H1 (cell line): Measurements from ENCODE around the gene FSTL4. TPM values are rescaled to one million over a fixed set of nuclear protein-coding genes. Genes with fewer than 3 reads are reported as not detected.

ENCODE experiments used
- CTBP2 ChIP-seq: IDR thresholded peaks from 2 replicates; pipeline ENCODE4 v1.7.0; 2011; ENCODE audit warnings: borderline replicate concordance, mild to moderate bottlenecking, moderate library complexity, mixed read lengths, low read length; ENCODE audit not compliant: insufficient read depth, insufficient read length
- POU5F1 ChIP-seq: IDR thresholded peaks from 2 replicates; pipeline ENCODE4 v1.6.1; 2011; ENCODE audit warnings: low read depth, mild to moderate bottlenecking, low read length, moderate library complexity
- SIX5 ChIP-seq: IDR thresholded peaks from 2 replicates; pipeline ENCODE4 v1.6.1; 2011; ENCODE audit warnings: mild to moderate bottlenecking, low read depth, low read length
- polyA plus RNA-seq, 7 experiments: library from polyadenylated mRNA; depleted of rRNA in 3 of 7; stranded (reverse) in 5 of 7; unstranded in 2 of 7; fragments of >200 nt in 5 of 7; fragments of 200-250 nt in 2 of 7; gene quantifications; 1 replicate in 5 of 7; 2 replicates in 1 of 7; 4 replicates in 1 of 7; pipeline versions ENCODE4 v1.2.1 to v1.2.3, GENCODE V29; 2011 to 2013; ENCODE audit warnings: missing spikeins in 2 of 7, mixed read lengths in 2 of 7
- total RNA-seq: library from RNA; stranded (reverse); fragmentation: NEBNext Ultra II Directional; extraction: Animal tissue kit (Norgen Biotek cat#: 25700); gene quantifications from 2 replicates; pipeline ENCODE4 v1.2.1, GENCODE V29; 2021
- TF ChIP-seq, protein P1 (sequence below): fragments of 300-600 bp; sonication (generic); IDR thresholded peaks from 2 replicates; pipeline ENCODE4 v1.7.1; 2012; ENCODE audit warnings: low read length, moderate library complexity, mild to moderate bottlenecking, inconsistent platforms; ENCODE audit not compliant: insufficient replicate concordance
- TF ChIP-seq, protein P2 (sequence below), 3 experiments: IDR thresholded peaks; 1 replicate in 2 of 3; 2 replicates in 1 of 3; pipeline versions ENCODE4 v1.5.1 to v1.6.1; 2011; ENCODE audit warnings: low read length in 3 of 3, mild to moderate bottlenecking in 3 of 3, inconsistent platforms in 2 of 3, low read depth in 1 of 3, moderate library complexity in 1 of 3; ENCODE audit not compliant: insufficient read depth in 1 of 3; ENCODE audit errors: control extremely low read depth in 1 of 3
- TF ChIP-seq, protein P3 (sequence below): IDR thresholded peaks from 2 replicates; pipeline ENCODE4 v1.6.1; 2011; ENCODE audit warnings: low read depth, mild to moderate bottlenecking, low read length; ENCODE audit not compliant: insufficient read depth

FSTL4 gene
- total and polyA plus RNA-seq, 2 of the 8 experiments (the other 6 are each of a cell fraction or from before 2014, with no cell fraction given): 3.1 to 4.1 TPM

DNA sequence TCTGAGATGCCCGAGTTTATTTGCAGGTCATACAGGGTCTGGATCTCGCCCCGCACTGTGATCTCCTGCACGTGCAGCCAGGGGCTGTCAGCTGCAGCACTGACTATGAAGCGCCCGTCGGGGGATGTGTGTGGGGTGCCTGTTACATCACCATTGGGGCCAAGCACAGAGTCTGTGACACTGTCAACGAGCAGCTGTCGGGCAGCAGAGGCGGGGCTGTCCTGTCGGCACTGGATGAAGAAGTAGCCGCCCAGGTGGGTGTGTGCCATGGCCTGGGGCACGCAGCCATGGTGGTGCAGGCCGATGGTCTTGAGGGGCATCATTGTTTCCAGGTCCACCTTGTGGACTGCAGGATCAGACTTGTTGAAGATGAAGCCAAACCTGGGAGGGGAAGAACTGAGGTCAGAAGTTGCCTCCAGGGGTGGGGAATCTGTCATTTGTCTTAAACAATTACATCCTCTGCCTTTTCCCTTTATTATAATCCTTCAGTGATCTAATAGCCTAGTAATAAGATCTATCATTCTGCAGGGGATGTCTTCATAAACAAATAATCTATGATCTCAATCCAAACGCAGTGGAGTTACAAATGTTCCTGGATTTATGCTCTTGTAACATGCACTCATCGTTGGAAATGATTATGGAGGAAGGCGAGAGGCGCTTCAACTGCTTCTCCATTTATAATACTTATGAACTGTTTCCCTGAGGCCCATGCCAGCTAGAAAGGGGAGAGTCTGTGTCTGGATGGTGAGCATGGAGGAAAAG is 412.7 kb downstream of the FSTL4 start (continued):
- TF ChIP-seq, protein P1, sequence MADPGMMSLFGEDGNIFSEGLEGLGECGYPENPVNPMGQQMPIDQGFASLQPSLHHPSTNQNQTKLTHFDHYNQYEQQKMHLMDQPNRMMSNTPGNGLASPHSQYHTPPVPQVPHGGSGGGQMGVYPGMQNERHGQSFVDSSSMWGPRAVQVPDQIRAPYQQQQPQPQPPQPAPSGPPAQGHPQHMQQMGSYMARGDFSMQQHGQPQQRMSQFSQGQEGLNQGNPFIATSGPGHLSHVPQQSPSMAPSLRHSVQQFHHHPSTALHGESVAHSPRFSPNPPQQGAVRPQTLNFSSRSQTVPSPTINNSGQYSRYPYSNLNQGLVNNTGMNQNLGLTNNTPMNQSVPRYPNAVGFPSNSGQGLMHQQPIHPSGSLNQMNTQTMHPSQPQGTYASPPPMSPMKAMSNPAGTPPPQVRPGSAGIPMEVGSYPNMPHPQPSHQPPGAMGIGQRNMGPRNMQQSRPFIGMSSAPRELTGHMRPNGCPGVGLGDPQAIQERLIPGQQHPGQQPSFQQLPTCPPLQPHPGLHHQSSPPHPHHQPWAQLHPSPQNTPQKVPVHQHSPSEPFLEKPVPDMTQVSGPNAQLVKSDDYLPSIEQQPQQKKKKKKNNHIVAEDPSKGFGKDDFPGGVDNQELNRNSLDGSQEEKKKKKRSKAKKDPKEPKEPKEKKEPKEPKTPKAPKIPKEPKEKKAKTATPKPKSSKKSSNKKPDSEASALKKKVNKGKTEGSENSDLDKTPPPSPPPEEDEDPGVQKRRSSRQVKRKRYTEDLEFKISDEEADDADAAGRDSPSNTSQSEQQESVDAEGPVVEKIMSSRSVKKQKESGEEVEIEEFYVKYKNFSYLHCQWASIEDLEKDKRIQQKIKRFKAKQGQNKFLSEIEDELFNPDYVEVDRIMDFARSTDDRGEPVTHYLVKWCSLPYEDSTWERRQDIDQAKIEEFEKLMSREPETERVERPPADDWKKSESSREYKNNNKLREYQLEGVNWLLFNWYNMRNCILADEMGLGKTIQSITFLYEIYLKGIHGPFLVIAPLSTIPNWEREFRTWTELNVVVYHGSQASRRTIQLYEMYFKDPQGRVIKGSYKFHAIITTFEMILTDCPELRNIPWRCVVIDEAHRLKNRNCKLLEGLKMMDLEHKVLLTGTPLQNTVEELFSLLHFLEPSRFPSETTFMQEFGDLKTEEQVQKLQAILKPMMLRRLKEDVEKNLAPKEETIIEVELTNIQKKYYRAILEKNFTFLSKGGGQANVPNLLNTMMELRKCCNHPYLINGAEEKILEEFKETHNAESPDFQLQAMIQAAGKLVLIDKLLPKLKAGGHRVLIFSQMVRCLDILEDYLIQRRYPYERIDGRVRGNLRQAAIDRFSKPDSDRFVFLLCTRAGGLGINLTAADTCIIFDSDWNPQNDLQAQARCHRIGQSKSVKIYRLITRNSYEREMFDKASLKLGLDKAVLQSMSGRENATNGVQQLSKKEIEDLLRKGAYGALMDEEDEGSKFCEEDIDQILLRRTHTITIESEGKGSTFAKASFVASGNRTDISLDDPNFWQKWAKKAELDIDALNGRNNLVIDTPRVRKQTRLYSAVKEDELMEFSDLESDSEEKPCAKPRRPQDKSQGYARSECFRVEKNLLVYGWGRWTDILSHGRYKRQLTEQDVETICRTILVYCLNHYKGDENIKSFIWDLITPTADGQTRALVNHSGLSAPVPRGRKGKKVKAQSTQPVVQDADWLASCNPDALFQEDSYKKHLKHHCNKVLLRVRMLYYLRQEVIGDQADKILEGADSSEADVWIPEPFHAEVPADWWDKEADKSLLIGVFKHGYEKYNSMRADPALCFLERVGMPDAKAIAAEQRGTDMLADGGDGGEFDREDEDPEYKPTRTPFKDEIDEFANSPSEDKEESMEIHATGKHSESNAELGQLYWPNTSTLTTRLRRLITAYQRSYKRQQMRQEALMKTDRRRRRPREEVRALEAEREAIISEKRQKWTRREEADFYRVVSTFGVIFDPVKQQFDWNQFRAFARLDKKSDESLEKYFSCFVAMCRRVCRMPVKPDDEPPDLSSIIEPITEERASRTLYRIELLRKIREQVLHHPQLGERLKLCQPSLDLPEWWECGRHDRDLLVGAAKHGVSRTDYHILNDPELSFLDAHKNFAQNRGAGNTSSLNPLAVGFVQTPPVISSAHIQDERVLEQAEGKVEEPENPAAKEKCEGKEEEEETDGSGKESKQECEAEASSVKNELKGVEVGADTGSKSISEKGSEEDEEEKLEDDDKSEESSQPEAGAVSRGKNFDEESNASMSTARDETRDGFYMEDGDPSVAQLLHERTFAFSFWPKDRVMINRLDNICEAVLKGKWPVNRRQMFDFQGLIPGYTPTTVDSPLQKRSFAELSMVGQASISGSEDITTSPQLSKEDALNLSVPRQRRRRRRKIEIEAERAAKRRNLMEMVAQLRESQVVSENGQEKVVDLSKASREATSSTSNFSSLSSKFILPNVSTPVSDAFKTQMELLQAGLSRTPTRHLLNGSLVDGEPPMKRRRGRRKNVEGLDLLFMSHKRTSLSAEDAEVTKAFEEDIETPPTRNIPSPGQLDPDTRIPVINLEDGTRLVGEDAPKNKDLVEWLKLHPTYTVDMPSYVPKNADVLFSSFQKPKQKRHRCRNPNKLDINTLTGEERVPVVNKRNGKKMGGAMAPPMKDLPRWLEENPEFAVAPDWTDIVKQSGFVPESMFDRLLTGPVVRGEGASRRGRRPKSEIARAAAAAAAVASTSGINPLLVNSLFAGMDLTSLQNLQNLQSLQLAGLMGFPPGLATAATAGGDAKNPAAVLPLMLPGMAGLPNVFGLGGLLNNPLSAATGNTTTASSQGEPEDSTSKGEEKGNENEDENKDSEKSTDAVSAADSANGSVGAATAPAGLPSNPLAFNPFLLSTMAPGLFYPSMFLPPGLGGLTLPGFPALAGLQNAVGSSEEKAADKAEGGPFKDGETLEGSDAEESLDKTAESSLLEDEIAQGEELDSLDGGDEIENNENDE: no peak
- TF ChIP-seq CTBP2: no peak
- TF ChIP-seq, protein P2, sequence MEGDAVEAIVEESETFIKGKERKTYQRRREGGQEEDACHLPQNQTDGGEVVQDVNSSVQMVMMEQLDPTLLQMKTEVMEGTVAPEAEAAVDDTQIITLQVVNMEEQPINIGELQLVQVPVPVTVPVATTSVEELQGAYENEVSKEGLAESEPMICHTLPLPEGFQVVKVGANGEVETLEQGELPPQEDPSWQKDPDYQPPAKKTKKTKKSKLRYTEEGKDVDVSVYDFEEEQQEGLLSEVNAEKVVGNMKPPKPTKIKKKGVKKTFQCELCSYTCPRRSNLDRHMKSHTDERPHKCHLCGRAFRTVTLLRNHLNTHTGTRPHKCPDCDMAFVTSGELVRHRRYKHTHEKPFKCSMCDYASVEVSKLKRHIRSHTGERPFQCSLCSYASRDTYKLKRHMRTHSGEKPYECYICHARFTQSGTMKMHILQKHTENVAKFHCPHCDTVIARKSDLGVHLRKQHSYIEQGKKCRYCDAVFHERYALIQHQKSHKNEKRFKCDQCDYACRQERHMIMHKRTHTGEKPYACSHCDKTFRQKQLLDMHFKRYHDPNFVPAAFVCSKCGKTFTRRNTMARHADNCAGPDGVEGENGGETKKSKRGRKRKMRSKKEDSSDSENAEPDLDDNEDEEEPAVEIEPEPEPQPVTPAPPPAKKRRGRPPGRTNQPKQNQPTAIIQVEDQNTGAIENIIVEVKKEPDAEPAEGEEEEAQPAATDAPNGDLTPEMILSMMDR (IDR thresholded peaks at IDR 0.05; ENCODE audit: control extremely low read depth in 1 of 3, insufficient read depth in 1 of 3, low read depth in 1 of 3, low read length in 3 of 3): no peak
- no peak for TF ChIP-seq SIX5
- TF ChIP-seq, protein P3, sequence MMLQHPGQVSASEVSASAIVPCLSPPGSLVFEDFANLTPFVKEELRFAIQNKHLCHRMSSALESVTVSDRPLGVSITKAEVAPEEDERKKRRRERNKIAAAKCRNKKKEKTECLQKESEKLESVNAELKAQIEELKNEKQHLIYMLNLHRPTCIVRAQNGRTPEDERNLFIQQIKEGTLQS: no peak
- no peak for TF ChIP-seq POU5F1
